NCI-H524 treated with DMSO at 0.1 percent for 48 hours (cell line): ENCODE data around the gene AZI2.
A peak's percentile ranks its signal among the peaks of the same experiment; 100 is the strongest.

ENCODE experiments used
- DNase-seq: peaks from one replicate; lab custom pipeline; 2025; lab: John Stamatoyannopoulos, UW

The AZI2 gene

GRCh38 chr3:28348629-28349468, at the start of gene AZI2, which contains the start of gene ZCWPW2:
Gene AZI2, minus strand, starts transcription at chr3:28348824. Its CDS starts 8,207 bp downstream, at chr3:28340617.
Gene ZCWPW2, plus strand, starts transcription at chr3:28348721. Its CDS starts 64,348 bp downstream, at chr3:28413069.
- DNase-seq: peak; percentile 69

- no peak for DNase-seq
These were observed 40.4 kb upstream of the AZI2 start for GRCh38 chr3:28388978-28389377.

GRCh38 chr3:28386049-28386448, 37.4 kb upstream of the AZI2 start:
- DNase-seq: no peak

GRCh38 chr3:28376424-28376823, 27.8 kb upstream of the AZI2 start:
- no peak for DNase-seq

- no peak for DNase-seq
These were observed 911 bp upstream of the AZI2 start for GRCh38 chr3:28349469-28350000.

- no peak for DNase-seq
These were observed 377 bp downstream of the AZI2 start for GRCh38 chr3:28348265-28348628.

- DNase-seq: no peak
These were observed 1.0 kb downstream of the AZI2 start for GRCh38 chr3:28347374-28348264.

- no peak for DNase-seq
These were observed 2.9 kb downstream of the AZI2 start for GRCh38 chr3:28345690-28346089.

GRCh38 chr3:28343144-28343543, 5.5 kb downstream of the AZI2 start:
- no peak for DNase-seq

- no peak for DNase-seq
These were observed 11.4 kb downstream of the AZI2 start for GRCh38 chr3:28337230-28337629.

GRCh38 chr3:28335246-28335645, 13.4 kb downstream of the AZI2 start:
- DNase-seq: no peak

- DNase-seq: no peak
These were observed 14.1 kb downstream of the AZI2 start for GRCh38 chr3:28334552-28334951.

GRCh38 chr3:28328188-28329151, 20.2 kb downstream of the AZI2 start:
- no peak for DNase-seq

- no peak for DNase-seq
These were observed 22.1 kb downstream of the AZI2 start for GRCh38 chr3:28326458-28326926.

- no peak for DNase-seq
These were observed 26.2 kb downstream of the AZI2 start for GRCh38 chr3:28322464-28322863.

- DNase-seq: no peak
These were observed 27.6 kb downstream of the AZI2 start for GRCh38 chr3:28320981-28321380.

GRCh38 chr3:28317438-28318022, 31.1 kb downstream of the AZI2 start:
- DNase-seq: no peak

GRCh38 chr3:28316226-28316625, 32.4 kb downstream of the AZI2 start:
- DNase-seq: no peak

GRCh38 chr3:28315711-28316110, 32.9 kb downstream of the AZI2 start:
- DNase-seq: no peak

- DNase-seq: no peak
These were observed 40.4 kb downstream of the AZI2 start for GRCh38 chr3:28308196-28308595.

GRCh38 chr3:28301688-28302087, 46.9 kb downstream of the AZI2 start:
- no peak for DNase-seq
